CD4-positive, alpha-beta T cell treated with Interleukin-17A for 1 hour (primary cell): ENCODE data around the gene SVEP1.
A peak's percentile ranks its signal among the peaks of the same experiment; 100 is the strongest.
"Not testable (repeated sequence)": the region's sequence is repeated elsewhere in the genome, so short reads cannot be mapped to it uniquely, and the experiment has no call there.

ENCODE experiments used
- DNase-seq: peaks from one replicate; pipeline ENCODE4 v3.0.0-alpha.2; 2020

The SVEP1 gene

GRCh38 chr9:110579034-110579861, at the start of gene SVEP1:
SVEP1 (minus strand) TSS chr9:110579741; CDS start chr9:110579543, 198 bp downstream.
- DNase-seq: no peak

GRCh38 chr9:110626101-110626829, 46.7 kb upstream of the SVEP1 start:
- DNase-seq: no peak

GRCh38 chr9:110623462-110624025, 44.0 kb upstream of the SVEP1 start:
- DNase-seq: peak; percentile 12

- no peak for DNase-seq
Measured at GRCh38 chr9:110622368-110622767, 42.8 kb upstream of the SVEP1 start.

- no peak for DNase-seq
Measured at GRCh38 chr9:110620726-110621125, 41.2 kb upstream of the SVEP1 start.

- no peak for DNase-seq
Measured at GRCh38 chr9:110619831-110620230, 40.3 kb upstream of the SVEP1 start.

GRCh38 chr9:110615498-110615897, 36.0 kb upstream of the SVEP1 start:
- DNase-seq: no peak

GRCh38 chr9:110614576-110614975, 35.0 kb upstream of the SVEP1 start:
- not testable (repeated sequence) for DNase-seq

- DNase-seq: no peak
Measured at GRCh38 chr9:110606179-110606790, 26.7 kb upstream of the SVEP1 start.

- DNase-seq: no peak
Measured at GRCh38 chr9:110605565-110605964, 26.0 kb upstream of the SVEP1 start.

- DNase-seq: no peak
Measured at GRCh38 chr9:110604171-110604601, 24.6 kb upstream of the SVEP1 start.

- DNase-seq: no peak
Measured at GRCh38 chr9:110602281-110602680, 22.7 kb upstream of the SVEP1 start.

- no peak for DNase-seq
Measured at GRCh38 chr9:110601098-110601497, 21.6 kb upstream of the SVEP1 start.

GRCh38 chr9:110599468-110599867, 19.9 kb upstream of the SVEP1 start:
- no peak for DNase-seq

- DNase-seq: no peak
Measured at GRCh38 chr9:110592044-110592830, 12.7 kb upstream of the SVEP1 start.

GRCh38 chr9:110591526-110591925, 12.0 kb upstream of the SVEP1 start:
- no peak for DNase-seq

GRCh38 chr9:110590816-110591215, 11.3 kb upstream of the SVEP1 start:
- DNase-seq: no peak

- no peak for DNase-seq
Measured at GRCh38 chr9:110588296-110588695, 8.8 kb upstream of the SVEP1 start.

- no peak for DNase-seq
Measured at GRCh38 chr9:110583237-110583636, 3.7 kb upstream of the SVEP1 start.

- no peak for DNase-seq
Measured at GRCh38 chr9:110582156-110582555, 2.6 kb upstream of the SVEP1 start.

GRCh38 chr9:110580850-110581249, 1.3 kb upstream of the SVEP1 start:
- no peak for DNase-seq

GRCh38 chr9:110579862-110580219, 300 bp upstream of the SVEP1 start:
- no peak for DNase-seq
